NCI-H1048 (cell line): Measurements from ENCODE around the gene FAM81A.
A peak's percentile ranks its signal among the peaks of the same experiment; 100 is the strongest.
"Not testable (repeated sequence)": the region's sequence is repeated elsewhere in the genome, so short reads cannot be mapped to it uniquely, and the experiment has no call there.

Experiments used
- DNase-seq: peaks from one replicate; lab custom pipeline; 2025; lab: John Stamatoyannopoulos, UW

FAM81A gene

GRCh38 chr15:59437817-59438624, at the start of gene FAM81A:
Gene FAM81A (plus strand): TSS chr15:59438186. CDS start chr15:59458627, 20,441 bp downstream.
- DNase-seq, result peak; percentile 49

- no peak for DNase-seq
These were observed 49.3 kb upstream of the FAM81A start for GRCh38 chr15:59388670-59389069.

- no peak for DNase-seq
These were observed 45.7 kb upstream of the FAM81A start for GRCh38 chr15:59392299-59392698.

GRCh38 chr15:59394166-59394661, 43.8 kb upstream of the FAM81A start:
- no peak for DNase-seq

GRCh38 chr15:59396211-59396610, 41.8 kb upstream of the FAM81A start:
- DNase-seq, result no peak

GRCh38 chr15:59396679-59397078, 41.3 kb upstream of the FAM81A start:
- DNase-seq, result no peak

- DNase-seq, result no peak
These were observed 39.8 kb upstream of the FAM81A start for GRCh38 chr15:59398220-59398619.

GRCh38 chr15:59399465-59400102, 38.4 kb upstream of the FAM81A start:
- no peak for DNase-seq

- DNase-seq, result no peak
These were observed 37.7 kb upstream of the FAM81A start for GRCh38 chr15:59400103-59400813.

GRCh38 chr15:59401051-59401823, 36.7 kb upstream of the FAM81A start:
- not testable (repeated sequence) for DNase-seq

- DNase-seq, result no peak
These were observed 36.0 kb upstream of the FAM81A start for GRCh38 chr15:59401824-59402569.

- DNase-seq, result no peak
These were observed 32.9 kb upstream of the FAM81A start for GRCh38 chr15:59405079-59405478.

- DNase-seq, result no peak
These were observed 31.5 kb upstream of the FAM81A start for GRCh38 chr15:59406446-59406845.

- DNase-seq, result no peak
These were observed 30.0 kb upstream of the FAM81A start for GRCh38 chr15:59407946-59408345.

- no peak for DNase-seq
These were observed 27.5 kb upstream of the FAM81A start for GRCh38 chr15:59410391-59410896.

- DNase-seq, result no peak
These were observed 24.4 kb upstream of the FAM81A start for GRCh38 chr15:59413577-59413976.

GRCh38 chr15:59416816-59417215, 21.2 kb upstream of the FAM81A start:
- DNase-seq, result no peak

GRCh38 chr15:59419170-59419569, 18.8 kb upstream of the FAM81A start:
- no peak for DNase-seq

- DNase-seq, result no peak
These were observed 17.9 kb upstream of the FAM81A start for GRCh38 chr15:59420108-59420507.

- no peak for DNase-seq
These were observed 16.9 kb upstream of the FAM81A start for GRCh38 chr15:59420986-59421618.
